Gastroesophageal sphincter (tissue), 4 donors: ENCODE measurements around the gene MYO1F. TPM values are rescaled to one million over a fixed set of nuclear protein-coding genes. Genes with fewer than 3 reads are reported as not detected.

Experiments
- ATAC-seq: fragments of 150-250 bp; one replicate; pipeline ENCODE4 v1.9.1; 2016; ENCODE audit warnings: mild to moderate bottlenecking, moderate library complexity
- H3K27ac ChIP-seq, 4 donors: fragments of 200-600 bp; sonication (generic) in 3 of 4; 1 replicate in 3 of 4; 2 replicates in 1 of 4; pipeline ENCODE4 v1.5.1; 2016 to 2019
- H3K27me3 ChIP-seq: fragments of 200-600 bp; sonication (generic); one replicate; pipeline ENCODE4 v1.5.1; 2019
- H3K36me3 ChIP-seq, 2 donors: fragments of 200-600 bp; sonication (generic); one replicate each; pipeline ENCODE4 v1.5.1; 2019; ENCODE audit warnings: control low read depth in 1 of 2
- H3K4me1 ChIP-seq, 3 donors: fragments of 200-600 bp; sonication (generic); 1 replicate in 2 of 3; 2 replicates in 1 of 3; pipeline ENCODE4 v1.5.1; 2016 to 2019; ENCODE audit warnings: control low read depth in 2 of 3
- H3K4me3 ChIP-seq, 2 donors: fragments of 200-600 bp; sonication (generic); one replicate each; pipeline ENCODE4 v1.5.1; 2019; ENCODE audit warnings: mild to moderate bottlenecking in 1 of 2, moderate library complexity in 1 of 2
- H3K9me3 ChIP-seq, 3 donors: fragments of 200-600 bp; sonication (generic); one replicate each; pipeline ENCODE4 v1.5.1; 2017 to 2019; ENCODE audit warnings: control low read depth in 2 of 3
- CTCF ChIP-seq, 4 experiments: fragments of 200-600 bp in 2 of 4; fragments of 450-650 bp in 2 of 4; sonication (generic) in 1 of 4; IDR thresholded peaks; one replicate each; pipeline ENCODE4 v1.5.1; 2017 to 2019; ENCODE audit warnings: antibody characterized with exemption in 4 of 4, mild to moderate bottlenecking in 2 of 4, moderate library complexity in 2 of 4
- EP300 ChIP-seq: sonication (generic); formaldehyde crosslinking; IDR thresholded peaks from one replicate; pipeline ENCODE4 v1.6.1; 2017; ENCODE audit warnings: antibody characterized with exemption, mild to moderate bottlenecking
- POLR2A ChIP-seq, 2 donors: fragments of 450-650 bp; IDR thresholded peaks; one replicate each; pipeline ENCODE4 v1.6.1; 2017; ENCODE audit warnings: antibody characterized with exemption in 2 of 2, mild to moderate bottlenecking in 2 of 2, moderate library complexity in 1 of 2
- POLR2AphosphoS5 ChIP-seq: sonication (generic); formaldehyde crosslinking; IDR thresholded peaks from one replicate; pipeline ENCODE4 v1.6.1; 2017; ENCODE audit warnings: antibody characterized with exemption
- WGBS, 2 donors: methylation state at CpG; one replicate each; pipeline ENCODE4 v1.1.5; 2018; ENCODE audit warnings: low coverage in 1 of 2; 5-methylcytosine and 5-hydroxymethylcytosine counted together
- total RNA-seq, 4 donors: library from RNA; depleted of rRNA; stranded (reverse); fragments of >200 nt; gene quantifications; one replicate each; pipeline ENCODE4 v1.1.0, GENCODE V29; 2016

Gene MYO1F
- total RNA-seq, 4 donors from 2014 or later: 5.4 to 41.5 (median 10.3) TPM

- H3K9me3 ChIP-seq: no peaks in the 10 kb centered on the region
These were observed 31.5 kb downstream of the MYO1F start for GRCh38 chr19:8545743-8546142.

DNA sequence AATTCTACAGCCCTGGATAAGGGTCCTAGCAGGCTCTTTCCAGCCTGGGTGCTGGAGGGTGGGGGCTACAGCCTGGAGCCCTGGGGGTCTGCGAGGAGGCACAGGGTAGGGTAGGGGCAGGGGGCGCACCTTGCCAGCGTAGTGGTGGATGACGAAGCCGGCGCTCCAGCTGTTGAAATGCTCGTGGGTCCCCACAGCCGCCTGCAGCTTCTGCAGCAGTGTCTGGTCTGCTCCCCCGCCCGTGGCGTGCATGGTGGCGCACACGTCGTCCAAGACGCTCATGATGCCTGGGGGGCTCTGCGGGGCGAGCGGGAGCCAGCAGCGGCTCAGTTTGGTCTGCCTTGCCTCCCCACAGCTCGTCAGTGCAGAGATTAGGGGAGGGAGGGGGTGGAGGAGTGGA is 33.1 kb downstream of the MYO1F start:
- Histone ChIP-seq H3K27ac (no peak overlapping the region), H3K36me3 (peaks cover 0 to 59% of the 10 kb centered on the region in 2 donors), H3K4me1 (no peaks in the 10 kb centered on the region), H3K9me3 (no peaks in the 10 kb centered on the region), H3K4me3 (no peak overlapping the region), H3K27me3 (no peaks in the 10 kb centered on the region)
- no peak for ATAC-seq
- TF ChIP-seq POLR2AphosphoS5 (no peak), EP300 (no peak), POLR2A (IDR thresholded peaks at IDR 0.05) (no peak), CTCF (IDR thresholded peaks at IDR 0.05) (no peak)
- no CpG with 5 or more reads among the region's 20 CpGs for WGBS, 2 donors

More at GRCh38 chr19:8545743-8546142, 31.5 kb downstream of the MYO1F start:
- Histone ChIP-seq H3K4me1 (no peaks in the 10 kb centered on the region), H3K36me3 (peaks cover 0 to 68% of the 10 kb centered on the region in 2 donors), H3K27ac (no peak overlapping the region), H3K4me3 (no peak overlapping the region), H3K27me3 (no peaks in the 10 kb centered on the region)
- 93 to 100% methylated on average over 7 to 8 of the region's 8 CpGs for WGBS, 2 donors
- no peak for TF ChIP-seq POLR2A (IDR thresholded peaks at IDR 0.05)
- TF ChIP-seq EP300: no peak
- no peak for TF ChIP-seq CTCF (IDR thresholded peaks at IDR 0.05)
- no peak for TF ChIP-seq POLR2AphosphoS5
- ATAC-seq: no peak

DNA sequence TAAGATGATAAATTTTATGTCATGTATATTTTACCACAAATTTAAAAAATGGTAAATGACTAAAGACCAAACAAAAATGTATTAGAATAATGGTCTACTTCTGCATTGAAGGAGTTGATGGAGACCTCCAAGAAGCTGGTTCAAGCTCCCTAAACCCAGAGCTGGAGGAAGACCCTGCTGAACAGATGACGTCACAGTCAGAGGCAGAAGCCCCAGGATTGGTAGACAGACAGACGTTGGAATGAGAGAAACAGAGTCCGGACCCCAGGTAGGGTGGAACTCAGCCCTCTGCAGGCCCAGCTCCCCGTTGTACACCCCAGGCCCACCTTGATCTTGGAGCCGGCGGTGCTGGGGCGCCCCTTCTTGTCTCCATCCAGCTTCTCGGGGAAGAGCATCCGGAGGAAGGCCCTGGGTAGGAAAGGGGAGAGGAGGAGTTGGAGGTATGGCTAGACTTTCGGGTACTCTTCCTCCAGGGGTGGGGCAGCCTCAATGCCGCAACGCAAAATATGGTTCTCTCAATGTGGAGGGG is 37.6 kb downstream of the MYO1F start:
- TF ChIP-seq EP300: no peak
- TF ChIP-seq POLR2A (IDR thresholded peaks at IDR 0.05): no peak
- no peak for TF ChIP-seq CTCF (IDR thresholded peaks at IDR 0.05)
- no peak for TF ChIP-seq POLR2AphosphoS5
- no peaks in the 10 kb centered on the region for H3K9me3 ChIP-seq
- 83 to 84% methylated on average over 5 to 8 of the region's 12 CpGs for WGBS, 2 donors

GRCh38 chr19:8537099-8537498 is 40.1 kb downstream of the MYO1F start:
- Histone ChIP-seq H3K27me3 (no peaks in the 10 kb centered on the region), H3K36me3 (peaks cover 0 to 11% of the 10 kb centered on the region in 2 donors), H3K27ac (no peak overlapping the region), H3K4me1 (no peaks in the 10 kb centered on the region), H3K9me3 (no peaks in the 10 kb centered on the region), H3K4me3 (no peak overlapping the region)
- WGBS, 2 donors: 100% methylated on average over 1 of the region's 3 CpGs; no CpG with 5 or more reads in 1 of the 2 donors
- ATAC-seq: no peak
- TF ChIP-seq EP300: no peak
- TF ChIP-seq POLR2A (IDR thresholded peaks at IDR 0.05): no peak
- TF ChIP-seq POLR2AphosphoS5: no peak
- no peak for TF ChIP-seq CTCF (IDR thresholded peaks at IDR 0.05)

More for the DNA sequence above, 37.6 kb downstream of the MYO1F start:
- no peak overlapping the region for H3K4me3 ChIP-seq
- no peaks in the 10 kb centered on the region for H3K4me1 ChIP-seq
- ATAC-seq: no peak
- H3K36me3 ChIP-seq: peaks cover 0 to 23% of the 10 kb centered on the region in 2 donors
- H3K27me3 ChIP-seq: no peaks in the 10 kb centered on the region
- H3K27ac ChIP-seq: no peak overlapping the region

- H3K9me3 ChIP-seq: no peaks in the 10 kb centered on the region
- H3K27me3 ChIP-seq: no peaks in the 10 kb centered on the region
- H3K4me3 ChIP-seq: no peak overlapping the region
- no CpG with 5 or more reads among the region's 22 CpGs for WGBS, 2 donors
- no peak for TF ChIP-seq EP300
- TF ChIP-seq POLR2AphosphoS5: no peak
- TF ChIP-seq POLR2A (IDR thresholded peaks at IDR 0.05): no peak
- TF ChIP-seq CTCF (IDR thresholded peaks at IDR 0.05): no peak
- H3K4me1 ChIP-seq: no peaks in the 10 kb centered on the region
- no peak for ATAC-seq
- H3K36me3 ChIP-seq: peaks cover 0 to 4% of the 10 kb centered on the region in 2 donors
- H3K27ac ChIP-seq: no peak overlapping the region
These were observed 41.0 kb downstream of the MYO1F start for GRCh38 chr19:8536282-8536681.
